NCI-H2171 treated with DMSO at 0.1 percent for 48 hours (cell line): ENCODE data around the gene UBE4B.
"Not testable (repeated sequence)": the region's sequence is repeated elsewhere in the genome, so short reads cannot be mapped to it uniquely, and the experiment has no call there.

Experiments
- DNase-seq: peaks from one replicate; lab custom pipeline; 2025; lab: John Stamatoyannopoulos, UW

Gene UBE4B

GRCh38 chr1:10210841-10211804 is 178.4 kb downstream of the UBE4B start:
- peak; percentile 73 for DNase-seq

- peak; percentile 72 for DNase-seq
Measured at GRCh38 chr1:10211805-10212410, 179.2 kb downstream of the UBE4B start.

GRCh38 chr1:10212476-10212875 is 179.7 kb downstream of the UBE4B start:
- no peak for DNase-seq

- DNase-seq: no peak
Measured at GRCh38 chr1:10213186-10213705, 180.5 kb downstream of the UBE4B start.

- no peak for DNase-seq
Measured at GRCh38 chr1:10216090-10216749, 183.5 kb downstream of the UBE4B start.

- DNase-seq: no peak
Measured at GRCh38 chr1:10217748-10218441, 185.1 kb downstream of the UBE4B start.

GRCh38 chr1:10220200-10220599 is 187.4 kb downstream of the UBE4B start:
- no peak for DNase-seq

- not testable (repeated sequence) for DNase-seq
Measured at GRCh38 chr1:10220657-10221056, 187.9 kb downstream of the UBE4B start.

- no peak for DNase-seq
Measured at GRCh38 chr1:10225573-10225972, 192.8 kb downstream of the UBE4B start.

GRCh38 chr1:10228528-10228927 is 195.8 kb downstream of the UBE4B start:
- no peak for DNase-seq

- DNase-seq: no peak
Measured at GRCh38 chr1:10229903-10230302, 197.1 kb downstream of the UBE4B start.
